Measurements from ENCODE around the gene PLTP. TPM values are rescaled to one million over a fixed set of nuclear protein-coding genes. Genes with fewer than 3 reads are reported as not detected.
A peak's percentile ranks its signal among the peaks of the same experiment; 100 is the strongest.

The PLTP gene
- total and polyA plus RNA-seq, 2 experiments from 2014 or later = 108 to 160 TPM

DNA sequence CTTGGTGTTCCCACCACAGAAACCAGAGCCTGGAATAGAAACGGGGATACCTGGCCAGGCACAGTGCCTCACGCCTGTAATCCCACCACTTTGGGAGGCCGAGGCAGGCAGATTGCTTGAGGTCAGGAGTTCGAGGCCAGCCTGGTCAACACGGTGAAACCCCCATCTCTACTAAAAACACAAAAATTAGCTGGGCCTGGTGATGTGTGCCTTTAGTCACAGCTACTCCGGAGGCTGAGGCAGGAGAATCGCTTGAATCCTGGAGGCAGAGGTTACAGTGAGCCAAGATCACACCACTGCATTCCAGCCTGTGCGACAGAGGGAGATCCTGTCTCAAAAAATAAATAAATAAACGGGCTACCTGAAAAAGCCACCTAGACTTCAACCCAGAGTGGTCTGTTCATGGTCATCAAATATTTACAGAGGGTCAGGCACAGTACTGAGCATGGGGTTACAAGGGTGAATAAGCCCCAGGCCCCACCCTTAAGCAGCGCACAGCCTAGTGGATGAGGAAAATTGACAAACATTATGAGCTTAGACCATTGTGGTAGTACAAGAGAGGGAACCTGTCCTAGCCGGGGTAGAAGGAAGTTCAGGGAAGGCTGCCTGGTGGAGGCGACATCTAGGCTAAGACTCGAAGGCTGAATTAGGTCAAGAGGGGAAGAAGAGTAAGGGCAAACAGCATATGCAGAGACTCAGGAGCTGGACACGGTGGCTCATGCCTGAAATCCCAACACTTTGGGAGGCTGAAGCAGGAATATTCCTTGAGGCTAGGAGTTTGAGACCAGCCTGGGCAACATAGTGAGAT lies 15.3 kb upstream of the PLTP start:
- H3K27me3 ChIP-seq (ENCODE audit: insufficient read depth) = no peaks in the 10 kb centered on the region
- Mint-ChIP-seq H3K36me3 (ENCODE audit: low read depth) (peaks cover 3% of the 10 kb centered on the region; the same call in 1 of the 3 replicates), H3K4me3 (no peak overlapping the region), H3K9me3 (no peaks in the 10 kb centered on the region), H3K4me1 (peaks cover 20% of the 10 kb centered on the region), H3K27ac (peak overlapping the region; percentile 0; the same call in 1 of the 2 replicates), H3K27me3 (ENCODE audit: insufficient read depth, low read depth, poor library complexity) (peaks cover 12% of the 10 kb centered on the region)
- no peaks in the 10 kb centered on the region for H3F3A ChIP-seq (replicated peaks; ENCODE audit: low read depth)
- H4K20me1 ChIP-seq (replicated peaks; ENCODE audit: insufficient read depth) = no peaks in the 10 kb centered on the region
- TF ChIP-seq EZH2phosphoT487 (IDR thresholded peaks at IDR 0.05; ENCODE audit: unreplicated experiment) (no peak), EZH2 (IDR thresholded peaks at IDR 0.05; ENCODE audit: low read depth, unreplicated experiment) (no peak), STAT1 (IDR thresholded peaks at IDR 0.05; ENCODE audit: unreplicated experiment) (no peak), ZNF331 (CRISPR knock-in tag; IDR thresholded peaks at IDR 0.05; ENCODE audit: low read depth) (no peak), NANOG (IDR thresholded peaks at IDR 0.05; ENCODE audit: borderline replicate concordance) (no peak)
- TF ChIP-seq, protein P1, sequence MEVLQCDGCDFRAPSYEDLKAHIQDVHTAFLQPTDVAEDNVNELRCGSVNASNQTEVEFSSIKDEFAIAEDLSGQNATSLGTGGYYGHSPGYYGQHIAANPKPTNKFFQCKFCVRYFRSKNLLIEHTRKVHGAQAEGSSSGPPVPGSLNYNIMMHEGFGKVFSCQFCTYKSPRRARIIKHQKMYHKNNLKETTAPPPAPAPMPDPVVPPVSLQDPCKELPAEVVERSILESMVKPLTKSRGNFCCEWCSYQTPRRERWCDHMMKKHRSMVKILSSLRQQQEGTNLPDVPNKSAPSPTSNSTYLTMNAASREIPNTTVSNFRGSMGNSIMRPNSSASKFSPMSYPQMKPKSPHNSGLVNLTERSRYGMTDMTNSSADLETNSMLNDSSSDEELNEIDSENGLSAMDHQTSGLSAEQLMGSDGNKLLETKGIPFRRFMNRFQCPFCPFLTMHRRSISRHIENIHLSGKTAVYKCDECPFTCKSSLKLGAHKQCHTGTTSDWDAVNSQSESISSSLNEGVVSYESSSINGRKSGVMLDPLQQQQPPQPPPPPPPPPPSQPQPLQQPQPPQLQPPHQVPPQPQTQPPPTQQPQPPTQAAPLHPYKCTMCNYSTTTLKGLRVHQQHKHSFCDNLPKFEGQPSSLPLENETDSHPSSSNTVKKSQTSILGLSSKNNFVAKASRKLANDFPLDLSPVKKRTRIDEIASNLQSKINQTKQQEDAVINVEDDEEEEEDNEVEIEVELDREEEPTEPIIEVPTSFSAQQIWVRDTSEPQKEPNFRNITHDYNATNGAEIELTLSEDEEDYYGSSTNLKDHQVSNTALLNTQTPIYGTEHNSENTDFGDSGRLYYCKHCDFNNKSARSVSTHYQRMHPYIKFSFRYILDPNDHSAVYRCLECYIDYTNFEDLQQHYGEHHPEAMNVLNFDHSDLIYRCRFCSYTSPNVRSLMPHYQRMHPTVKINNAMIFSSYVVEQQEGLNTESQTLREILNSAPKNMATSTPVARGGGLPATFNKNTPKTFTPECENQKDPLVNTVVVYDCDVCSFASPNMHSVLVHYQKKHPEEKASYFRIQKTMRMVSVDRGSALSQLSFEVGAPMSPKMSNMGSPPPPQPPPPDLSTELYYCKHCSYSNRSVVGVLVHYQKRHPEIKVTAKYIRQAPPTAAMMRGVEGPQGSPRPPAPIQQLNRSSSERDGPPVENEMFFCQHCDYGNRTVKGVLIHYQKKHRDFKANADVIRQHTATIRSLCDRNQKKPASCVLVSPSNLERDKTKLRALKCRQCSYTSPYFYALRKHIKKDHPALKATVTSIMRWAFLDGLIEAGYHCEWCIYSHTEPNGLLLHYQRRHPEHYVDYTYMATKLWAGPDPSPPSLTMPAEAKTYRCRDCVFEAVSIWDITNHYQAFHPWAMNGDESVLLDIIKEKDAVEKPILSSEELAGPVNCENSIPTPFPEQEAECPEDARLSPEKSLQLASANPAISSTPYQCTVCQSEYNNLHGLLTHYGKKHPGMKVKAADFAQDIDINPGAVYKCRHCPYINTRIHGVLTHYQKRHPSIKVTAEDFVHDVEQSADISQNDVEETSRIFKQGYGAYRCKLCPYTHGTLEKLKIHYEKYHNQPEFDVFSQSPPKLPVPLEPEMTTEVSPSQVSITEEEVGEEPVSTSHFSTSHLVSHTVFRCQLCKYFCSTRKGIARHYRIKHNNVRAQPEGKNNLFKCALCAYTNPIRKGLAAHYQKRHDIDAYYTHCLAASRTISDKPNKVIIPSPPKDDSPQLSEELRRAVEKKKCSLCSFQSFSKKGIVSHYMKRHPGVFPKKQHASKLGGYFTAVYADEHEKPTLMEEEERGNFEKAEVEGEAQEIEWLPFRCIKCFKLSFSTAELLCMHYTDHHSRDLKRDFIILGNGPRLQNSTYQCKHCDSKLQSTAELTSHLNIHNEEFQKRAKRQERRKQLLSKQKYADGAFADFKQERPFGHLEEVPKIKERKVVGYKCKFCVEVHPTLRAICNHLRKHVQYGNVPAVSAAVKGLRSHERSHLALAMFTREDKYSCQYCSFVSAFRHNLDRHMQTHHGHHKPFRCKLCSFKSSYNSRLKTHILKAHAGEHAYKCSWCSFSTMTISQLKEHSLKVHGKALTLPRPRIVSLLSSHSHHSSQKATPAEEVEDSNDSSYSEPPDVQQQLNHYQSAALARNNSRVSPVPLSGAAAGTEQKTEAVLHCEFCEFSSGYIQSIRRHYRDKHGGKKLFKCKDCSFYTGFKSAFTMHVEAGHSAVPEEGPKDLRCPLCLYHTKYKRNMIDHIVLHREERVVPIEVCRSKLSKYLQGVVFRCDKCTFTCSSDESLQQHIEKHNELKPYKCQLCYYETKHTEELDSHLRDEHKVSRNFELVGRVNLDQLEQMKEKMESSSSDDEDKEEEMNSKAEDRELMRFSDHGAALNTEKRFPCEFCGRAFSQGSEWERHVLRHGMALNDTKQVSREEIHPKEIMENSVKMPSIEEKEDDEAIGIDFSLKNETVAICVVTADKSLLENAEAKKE (CRISPR knock-in tag; IDR thresholded peaks at IDR 0.05) = no peak
- TF ChIP-seq, protein P2, sequence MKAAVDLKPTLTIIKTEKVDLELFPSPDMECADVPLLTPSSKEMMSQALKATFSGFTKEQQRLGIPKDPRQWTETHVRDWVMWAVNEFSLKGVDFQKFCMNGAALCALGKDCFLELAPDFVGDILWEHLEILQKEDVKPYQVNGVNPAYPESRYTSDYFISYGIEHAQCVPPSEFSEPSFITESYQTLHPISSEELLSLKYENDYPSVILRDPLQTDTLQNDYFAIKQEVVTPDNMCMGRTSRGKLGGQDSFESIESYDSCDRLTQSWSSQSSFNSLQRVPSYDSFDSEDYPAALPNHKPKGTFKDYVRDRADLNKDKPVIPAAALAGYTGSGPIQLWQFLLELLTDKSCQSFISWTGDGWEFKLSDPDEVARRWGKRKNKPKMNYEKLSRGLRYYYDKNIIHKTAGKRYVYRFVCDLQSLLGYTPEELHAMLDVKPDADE (IDR thresholded peaks at IDR 0.05) = no peak
- TF ChIP-seq, protein P3, sequence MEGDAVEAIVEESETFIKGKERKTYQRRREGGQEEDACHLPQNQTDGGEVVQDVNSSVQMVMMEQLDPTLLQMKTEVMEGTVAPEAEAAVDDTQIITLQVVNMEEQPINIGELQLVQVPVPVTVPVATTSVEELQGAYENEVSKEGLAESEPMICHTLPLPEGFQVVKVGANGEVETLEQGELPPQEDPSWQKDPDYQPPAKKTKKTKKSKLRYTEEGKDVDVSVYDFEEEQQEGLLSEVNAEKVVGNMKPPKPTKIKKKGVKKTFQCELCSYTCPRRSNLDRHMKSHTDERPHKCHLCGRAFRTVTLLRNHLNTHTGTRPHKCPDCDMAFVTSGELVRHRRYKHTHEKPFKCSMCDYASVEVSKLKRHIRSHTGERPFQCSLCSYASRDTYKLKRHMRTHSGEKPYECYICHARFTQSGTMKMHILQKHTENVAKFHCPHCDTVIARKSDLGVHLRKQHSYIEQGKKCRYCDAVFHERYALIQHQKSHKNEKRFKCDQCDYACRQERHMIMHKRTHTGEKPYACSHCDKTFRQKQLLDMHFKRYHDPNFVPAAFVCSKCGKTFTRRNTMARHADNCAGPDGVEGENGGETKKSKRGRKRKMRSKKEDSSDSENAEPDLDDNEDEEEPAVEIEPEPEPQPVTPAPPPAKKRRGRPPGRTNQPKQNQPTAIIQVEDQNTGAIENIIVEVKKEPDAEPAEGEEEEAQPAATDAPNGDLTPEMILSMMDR (conservative IDR thresholded peaks at IDR 0.05; ENCODE audit: low read depth in 2 of 2) = no peak
- no peaks in the 10 kb centered on the region for H3K4me1 ChIP-seq (ENCODE audit: insufficient read depth)
- no peak overlapping the region for H3K4me3 ChIP-seq
- H3K9me2 ChIP-seq (ENCODE audit: insufficient read depth) = no peaks in the 10 kb centered on the region
- ATAC-seq (no peak), DNase-seq (ENCODE audit: low spot score) (no peak)
- no peak overlapping the region for H3K4me2 ChIP-seq
- no peaks in the 10 kb centered on the region for H3K36me3 ChIP-seq (ENCODE audit: insufficient read depth)
- no peak overlapping the region for H3K27ac ChIP-seq (ENCODE audit: low read depth)
- no peak overlapping the region for H2AFZ ChIP-seq
- 0 out of 2 replicates have a peak, but pooled peaks cover 2% of the 10 kb centered on the region for H3K79me2 ChIP-seq (replicated peaks; ENCODE audit: insufficient read depth)
